Esophagus (tissue), 2 donors: ENCODE data around the gene CCNF. TPM values are rescaled to one million over a fixed set of nuclear protein-coding genes. Genes with fewer than 3 reads are reported as not detected.
"Not testable (repeated sequence)": the region's sequence is repeated elsewhere in the genome, so short reads cannot be mapped to it uniquely, and the experiment has no call there.

ENCODE experiments used
- H3K27ac ChIP-seq, 2 donors: one replicate each; pipeline ENCODE4 v1.5.1; 2013; ENCODE audit warnings: low read depth in 2 of 2, mild to moderate bottlenecking in 2 of 2, inconsistent platforms in 1 of 2, low read length in 1 of 2, moderate library complexity in 1 of 2
- H3K27me3 ChIP-seq, 2 donors: one replicate each; pipeline ENCODE4 v1.6.1; 2013; ENCODE audit warnings: low read length in 2 of 2, control low read depth in 1 of 2, mild to moderate bottlenecking in 1 of 2; ENCODE audit not compliant: insufficient read depth in 2 of 2, control insufficient read depth in 1 of 2
- H3K36me3 ChIP-seq, 2 donors: one replicate each; pipeline ENCODE4 v1.6.1; 2013; ENCODE audit warnings: low read length in 1 of 2; ENCODE audit not compliant: control insufficient read depth in 2 of 2, insufficient read depth in 2 of 2
- H3K4me1 ChIP-seq, 2 donors: one replicate each; pipeline ENCODE4 v1.6.1; 2013; ENCODE audit warnings: low read length in 1 of 2; ENCODE audit not compliant: control insufficient read depth in 2 of 2, insufficient read depth in 2 of 2
- H3K4me3 ChIP-seq, 2 donors: one replicate each; pipeline ENCODE4 v1.5.1; 2013; ENCODE audit warnings: low read length in 2 of 2, mild to moderate bottlenecking in 2 of 2, low read depth in 1 of 2, moderate library complexity in 1 of 2
- H3K9me3 ChIP-seq, 2 donors: one replicate each; pipeline ENCODE4 v1.6.1; 2013; ENCODE audit warnings: mild to moderate bottlenecking in 2 of 2, low read depth in 1 of 2, low read length in 1 of 2, moderate library complexity in 1 of 2; ENCODE audit not compliant: control insufficient read depth in 2 of 2, insufficient read depth in 1 of 2
- WGBS, 2 donors: extraction: QIAGEN DNeasy Blood & Tissue Kit; methylation state at CpG; one replicate each; pipeline ENCODE4 v1.1.7; 2013; 5-methylcytosine and 5-hydroxymethylcytosine counted together
- polyA plus RNA-seq, 2 donors: library from polyadenylated mRNA; stranded (reverse); fragments of 200-250 nt; gene quantifications; one replicate each; pipeline ENCODE4 v1.2.3, GENCODE V29; 2013
- donor health status: healthy with polysubstance abuse.
- donor health status: Bipolar disorder and iron deficiency.

The CCNF gene
- polyA plus RNA-seq, 2 donors = 4.2 to 4.6 TPM

DNA sequence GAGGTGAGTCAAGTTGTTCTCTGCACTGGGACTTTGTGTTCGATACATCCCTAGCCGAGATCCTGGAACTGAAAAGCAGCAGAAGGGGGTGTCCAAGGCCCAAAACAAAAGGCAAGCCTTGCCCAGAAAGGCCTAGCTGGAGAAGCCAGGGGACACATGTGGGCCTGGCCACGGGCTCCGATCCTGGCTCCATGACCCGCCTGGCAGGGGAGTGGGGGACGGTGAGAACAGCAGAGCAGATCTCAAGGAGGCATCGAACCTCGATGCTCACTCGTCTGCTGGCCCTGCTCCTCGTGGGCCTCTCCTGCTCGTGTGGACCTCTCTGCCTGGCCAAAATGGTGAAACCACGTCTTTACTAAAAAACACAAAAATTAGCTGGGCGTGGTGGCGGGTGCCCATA is 8.9 kb downstream of the CCNF start:
- Histone ChIP-seq H3K9me3 (no peaks in the 10 kb centered on the region), H3K27me3 (no peaks in the 10 kb centered on the region), H3K27ac (no peak overlapping the region), H3K36me3 (peaks cover 0 to 9% of the 10 kb centered on the region in 2 donors), H3K4me3 (no peak overlapping the region), H3K4me1 (peaks cover 0 to 2% of the 10 kb centered on the region in 2 donors)
- 85 to 89% methylated on average over 14 of the region's 14 CpGs for WGBS, 2 donors

DNA sequence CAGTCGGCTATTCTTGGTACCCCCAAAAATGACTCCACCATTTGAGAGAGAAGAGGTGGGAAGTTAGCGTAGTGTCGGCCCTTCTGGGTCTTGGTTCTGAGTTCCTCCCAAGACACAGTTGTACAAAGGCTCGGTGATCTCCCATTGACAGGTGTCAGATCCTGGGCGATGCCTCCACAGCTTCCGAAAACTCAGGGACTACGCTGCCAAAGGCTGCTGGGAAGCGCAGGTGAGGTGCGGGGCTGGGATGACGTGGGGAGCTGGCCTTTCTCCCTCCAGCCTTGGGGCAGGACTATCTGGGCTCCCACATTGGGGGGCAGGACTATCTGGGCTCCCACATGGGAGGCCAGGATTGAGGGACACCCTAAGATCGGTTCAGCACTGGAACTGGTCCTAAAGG is 10.4 kb downstream of the CCNF start:
- Histone ChIP-seq H3K9me3 (no peaks in the 10 kb centered on the region), H3K27ac (peak overlapping the region in 1 of 2 donors; percentile 36), H3K27me3 (no peaks in the 10 kb centered on the region), H3K4me3 (no peak overlapping the region), H3K36me3 (peaks cover 0 to 10% of the 10 kb centered on the region in 2 donors), H3K4me1 (peaks cover 0 to 2% of the 10 kb centered on the region in 2 donors)
- WGBS, 2 donors = 96% methylated on average over 11 of the region's 11 CpGs

DNA sequence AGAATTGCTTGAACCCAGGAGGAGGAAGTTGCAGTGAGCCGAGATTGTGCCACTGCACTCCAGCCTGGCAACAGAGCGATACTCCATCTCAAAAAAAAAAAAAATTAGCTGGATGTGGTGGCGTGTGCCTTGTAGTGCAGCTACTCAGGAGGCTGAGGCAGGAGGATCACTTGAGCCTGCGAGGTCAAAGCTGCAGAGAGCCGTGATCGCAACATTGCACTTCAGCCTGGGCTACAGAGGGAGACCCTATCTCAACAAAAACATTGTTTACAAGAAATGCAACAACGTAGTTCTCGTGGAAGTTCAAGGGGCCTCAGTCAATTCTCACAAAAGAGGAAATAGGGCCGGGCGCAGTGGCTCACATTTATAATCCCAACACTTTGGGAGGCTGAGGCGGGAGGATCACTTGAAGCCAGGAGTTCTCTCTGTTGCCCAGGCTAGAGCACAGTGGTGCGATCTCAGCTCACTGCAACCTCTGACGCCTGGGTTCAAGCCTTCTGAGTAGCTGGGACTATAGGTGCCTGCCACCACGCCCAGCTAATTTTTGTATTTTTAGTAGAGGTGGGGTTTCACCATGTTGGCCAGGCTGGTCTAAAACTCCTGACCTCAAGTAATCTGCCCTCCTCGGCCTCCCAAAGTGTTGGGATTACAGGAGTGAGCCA is 12.0 kb downstream of the CCNF start:
- not testable (repeated sequence) for H3K4me1 ChIP-seq
- WGBS, 2 donors = 83 to 87% methylated on average over 15 of the region's 15 CpGs
- peaks cover 0 to 23% of the 10 kb centered on the region in 2 donors for H3K36me3 ChIP-seq

DNA sequence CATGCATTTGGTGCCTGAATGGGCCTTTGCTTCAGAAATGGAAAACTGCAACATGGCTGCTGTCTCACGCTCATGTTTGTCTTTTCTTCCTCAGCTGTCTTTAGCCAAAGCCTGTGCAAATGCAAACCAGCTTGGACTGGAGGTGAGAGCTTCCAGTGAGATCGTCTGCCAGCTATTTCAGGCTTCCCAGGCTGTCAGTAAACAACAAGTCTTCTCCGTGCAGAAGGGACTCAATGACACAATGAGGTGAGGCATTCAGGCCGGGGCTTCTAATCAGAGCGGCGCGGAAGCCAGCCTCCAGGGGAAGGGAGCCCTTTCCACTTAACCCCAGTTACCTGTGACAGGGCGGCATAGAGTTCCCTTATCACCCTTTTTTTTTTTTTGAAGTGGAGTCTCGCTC is 14.3 kb downstream of the CCNF start:
- H3K9me3 ChIP-seq = no peaks in the 10 kb centered on the region
- peaks cover 0 to 33% of the 10 kb centered on the region in 2 donors for H3K36me3 ChIP-seq
- no peak overlapping the region for H3K27ac ChIP-seq
- no peak overlapping the region for H3K4me3 ChIP-seq
- H3K4me1 ChIP-seq = no peaks in the 10 kb centered on the region
- WGBS, 2 donors = 94 to 96% methylated on average over 9 of the region's 9 CpGs
- H3K27me3 ChIP-seq = no peaks in the 10 kb centered on the region

More for the DNA sequence above, 12.0 kb downstream of the CCNF start:
- not testable (repeated sequence) for H3K4me3 ChIP-seq, H3K9me3 ChIP-seq, H3K27ac ChIP-seq, H3K27me3 ChIP-seq

DNA sequence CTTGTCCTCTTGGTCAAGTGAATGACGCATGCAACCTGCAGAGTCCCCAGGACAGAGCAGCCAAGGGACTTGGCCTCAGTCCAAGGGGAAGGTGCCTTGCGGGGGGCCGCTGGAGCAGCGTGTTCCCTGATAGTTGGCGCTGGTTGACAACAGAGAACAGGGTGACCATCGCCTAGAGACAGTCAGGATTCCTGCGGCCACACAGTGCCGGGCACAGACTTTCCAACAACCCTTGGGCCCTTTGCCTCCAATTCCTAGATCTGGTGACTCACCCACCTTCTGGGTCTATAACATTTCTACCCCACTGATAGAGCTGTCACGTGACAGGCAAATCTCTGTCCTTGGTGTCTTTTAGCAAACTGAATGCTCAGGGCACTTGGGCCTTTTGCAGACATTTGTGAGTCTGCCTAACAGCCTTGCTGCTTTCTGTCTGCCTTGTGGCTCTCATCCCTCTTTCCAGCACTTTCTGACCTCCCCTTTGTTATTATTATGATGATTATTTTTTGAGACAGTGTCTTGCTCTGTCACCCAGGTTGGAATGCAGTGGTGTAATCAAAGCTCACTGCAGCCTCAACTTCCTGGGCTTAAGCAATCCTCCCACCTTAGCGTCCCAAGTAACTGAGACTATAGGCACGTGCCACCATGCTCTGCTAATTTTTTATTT is 18.8 kb downstream of the CCNF start:
- H3K27me3 ChIP-seq = no peaks in the 10 kb centered on the region
- H3K4me1 ChIP-seq = no peaks in the 10 kb centered on the region
- peaks cover 3 to 42% of the 10 kb centered on the region in 2 donors for H3K36me3 ChIP-seq
- H3K27ac ChIP-seq = no peak overlapping the region
- H3K9me3 ChIP-seq = no peaks in the 10 kb centered on the region
- no peak overlapping the region for H3K4me3 ChIP-seq
- WGBS, 2 donors = 94 to 95% methylated on average over 11 of the region's 11 CpGs

DNA sequence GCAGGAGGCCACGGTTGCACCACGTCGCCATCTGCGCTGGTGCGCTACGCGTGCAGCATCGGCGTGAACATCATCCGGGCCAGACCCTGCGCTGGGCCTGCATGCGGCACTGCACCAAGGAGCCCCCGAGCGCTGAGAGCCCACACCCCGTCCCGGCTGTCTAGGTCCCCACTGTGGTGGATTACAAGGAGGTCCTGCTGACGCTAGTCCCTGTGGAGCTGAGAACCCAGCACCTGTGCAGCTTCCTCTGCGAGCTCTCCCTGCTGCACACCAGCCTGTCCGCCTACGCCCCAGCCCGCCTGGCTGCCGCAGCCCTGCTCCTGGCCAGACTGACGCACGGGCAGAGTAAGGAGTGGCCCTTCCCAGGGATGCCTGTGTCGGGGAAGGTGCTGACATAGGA is 19.9 kb downstream of the CCNF start:
- H3K36me3 ChIP-seq = peaks cover 3 to 50% of the 10 kb centered on the region in 2 donors
- 95 to 96% methylated on average over 25 of the region's 25 CpGs for WGBS, 2 donors

DNA sequence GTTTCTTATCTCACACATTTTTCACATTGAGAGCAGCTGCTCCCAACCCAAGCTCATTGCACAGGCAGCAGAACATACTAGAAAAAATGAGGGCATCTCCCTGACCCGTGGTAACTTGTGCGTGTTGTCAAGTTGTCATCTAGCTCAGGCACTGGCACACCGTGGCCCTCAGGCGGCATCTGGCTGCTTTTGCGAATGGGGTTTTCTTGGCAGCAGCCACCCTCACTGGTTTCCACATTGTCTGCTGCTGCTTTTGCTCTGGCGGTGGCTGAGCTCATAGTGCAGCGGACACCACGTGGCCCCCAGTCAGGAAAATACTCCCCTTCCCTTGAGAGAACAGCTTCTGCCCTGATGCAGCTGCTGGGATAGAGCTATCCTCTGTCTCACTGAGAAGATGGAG is 21.3 kb downstream of the CCNF start:
- Histone ChIP-seq H3K4me3 (no peak overlapping the region), H3K9me3 (no peaks in the 10 kb centered on the region), H3K27me3 (no peaks in the 10 kb centered on the region), H3K36me3 (peaks cover 3 to 42% of the 10 kb centered on the region in 2 donors), H3K27ac (no peak overlapping the region), H3K4me1 (no peaks in the 10 kb centered on the region)
- WGBS, 2 donors = 90 to 94% methylated on average over 8 of the region's 8 CpGs

More for the DNA sequence above, 19.9 kb downstream of the CCNF start:
- Histone ChIP-seq H3K27ac (no peak overlapping the region), H3K27me3 (no peaks in the 10 kb centered on the region), H3K9me3 (no peaks in the 10 kb centered on the region), H3K4me1 (no peaks in the 10 kb centered on the region), H3K4me3 (no peak overlapping the region)

DNA sequence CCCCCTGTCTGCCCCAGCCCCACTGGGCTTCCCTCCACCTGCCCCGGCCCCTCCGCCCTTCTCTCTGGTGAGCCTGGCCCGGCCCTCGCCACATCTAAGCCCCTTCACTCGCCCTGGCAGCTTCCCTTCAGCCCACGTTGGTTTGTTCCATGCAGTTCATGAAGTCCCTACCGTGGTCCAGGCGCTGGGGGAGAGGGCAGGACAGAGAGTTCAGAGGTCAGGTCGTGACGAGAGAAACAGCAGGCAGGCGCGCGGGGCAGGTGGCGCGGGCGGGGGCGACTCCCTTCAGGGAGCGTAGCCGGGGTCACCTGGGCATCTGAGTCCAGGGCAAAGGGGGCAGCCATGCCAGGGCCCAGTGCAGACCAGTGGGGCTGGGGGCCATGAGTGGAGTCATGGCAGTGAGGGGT is 21.7 kb downstream of the CCNF start:
- no peak overlapping the region for H3K27ac ChIP-seq
- peaks cover 3 to 40% of the 10 kb centered on the region in 2 donors for H3K36me3 ChIP-seq
- no peak overlapping the region for H3K4me3 ChIP-seq
- WGBS, 2 donors = 93% methylated on average over 19 of the region's 19 CpGs
- H3K27me3 ChIP-seq = no peaks in the 10 kb centered on the region
- H3K9me3 ChIP-seq = no peaks in the 10 kb centered on the region
- H3K4me1 ChIP-seq = no peaks in the 10 kb centered on the region

DNA sequence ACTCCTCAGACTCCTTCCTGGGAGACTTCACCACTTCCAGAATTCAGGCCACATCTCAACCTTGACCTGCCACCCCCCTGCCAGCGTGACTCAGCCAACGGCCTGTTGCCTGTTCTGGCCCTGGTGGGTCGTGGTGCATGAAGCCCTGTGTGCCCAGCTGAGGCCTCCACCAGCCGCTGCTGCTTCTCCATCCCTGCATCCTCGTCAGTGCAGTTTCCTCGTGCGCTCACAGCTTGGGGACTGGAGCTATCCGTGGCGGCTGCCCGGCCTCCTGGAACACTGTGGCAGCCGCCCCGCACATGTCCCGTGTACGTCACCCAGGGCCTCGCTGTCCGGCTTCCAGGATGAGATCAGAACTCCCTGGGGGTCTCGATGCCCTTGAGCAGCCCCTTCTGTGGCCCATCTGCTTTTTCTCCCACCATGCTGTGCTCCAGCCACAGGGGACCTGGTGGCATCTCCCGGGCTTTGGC is 22.6 kb downstream of the CCNF start:
- Histone ChIP-seq H3K4me1 (no peaks in the 10 kb centered on the region), H3K27me3 (no peaks in the 10 kb centered on the region), H3K9me3 (no peaks in the 10 kb centered on the region), H3K4me3 (no peak overlapping the region), H3K36me3 (peaks cover 3 to 37% of the 10 kb centered on the region in 2 donors), H3K27ac (no peak overlapping the region)
- 93 to 95% methylated on average over 18 of the region's 18 CpGs for WGBS, 2 donors

DNA sequence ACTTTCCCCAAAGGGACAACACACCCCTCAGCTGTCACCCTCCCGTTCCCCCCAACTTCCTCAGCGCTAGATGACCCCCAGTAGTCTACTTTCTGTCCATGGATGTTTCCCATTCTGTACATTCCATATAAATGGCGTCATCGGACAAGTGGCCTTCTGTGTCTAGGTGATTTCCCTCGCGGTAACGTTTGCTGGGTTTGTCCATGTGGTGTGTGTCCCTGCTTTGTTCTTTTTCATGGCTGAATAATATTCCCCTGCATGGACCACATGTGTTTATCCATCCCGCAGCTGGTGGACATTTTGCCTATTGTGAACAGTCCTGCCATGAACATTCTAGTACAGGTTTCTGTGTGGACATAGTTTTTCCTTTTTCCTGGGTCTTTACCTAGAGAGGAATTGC is 23.4 kb downstream of the CCNF start:
- Histone ChIP-seq H3K27me3 (no peaks in the 10 kb centered on the region), H3K4me3 (no peak overlapping the region), H3K4me1 (no peaks in the 10 kb centered on the region), H3K27ac (no peak overlapping the region), H3K36me3 (peaks cover 3 to 39% of the 10 kb centered on the region in 2 donors), H3K9me3 (no peaks in the 10 kb centered on the region)
- 96 to 98% methylated on average over 8 of the region's 8 CpGs for WGBS, 2 donors
